ENCODE measurements around the gene TKT.
A peak's percentile ranks its signal among the peaks of the same experiment; 100 is the strongest.
"Not testable (repeated sequence)": the region's sequence is repeated elsewhere in the genome, so short reads cannot be mapped to it uniquely, and the experiment has no call there.

TKT gene

DNA sequence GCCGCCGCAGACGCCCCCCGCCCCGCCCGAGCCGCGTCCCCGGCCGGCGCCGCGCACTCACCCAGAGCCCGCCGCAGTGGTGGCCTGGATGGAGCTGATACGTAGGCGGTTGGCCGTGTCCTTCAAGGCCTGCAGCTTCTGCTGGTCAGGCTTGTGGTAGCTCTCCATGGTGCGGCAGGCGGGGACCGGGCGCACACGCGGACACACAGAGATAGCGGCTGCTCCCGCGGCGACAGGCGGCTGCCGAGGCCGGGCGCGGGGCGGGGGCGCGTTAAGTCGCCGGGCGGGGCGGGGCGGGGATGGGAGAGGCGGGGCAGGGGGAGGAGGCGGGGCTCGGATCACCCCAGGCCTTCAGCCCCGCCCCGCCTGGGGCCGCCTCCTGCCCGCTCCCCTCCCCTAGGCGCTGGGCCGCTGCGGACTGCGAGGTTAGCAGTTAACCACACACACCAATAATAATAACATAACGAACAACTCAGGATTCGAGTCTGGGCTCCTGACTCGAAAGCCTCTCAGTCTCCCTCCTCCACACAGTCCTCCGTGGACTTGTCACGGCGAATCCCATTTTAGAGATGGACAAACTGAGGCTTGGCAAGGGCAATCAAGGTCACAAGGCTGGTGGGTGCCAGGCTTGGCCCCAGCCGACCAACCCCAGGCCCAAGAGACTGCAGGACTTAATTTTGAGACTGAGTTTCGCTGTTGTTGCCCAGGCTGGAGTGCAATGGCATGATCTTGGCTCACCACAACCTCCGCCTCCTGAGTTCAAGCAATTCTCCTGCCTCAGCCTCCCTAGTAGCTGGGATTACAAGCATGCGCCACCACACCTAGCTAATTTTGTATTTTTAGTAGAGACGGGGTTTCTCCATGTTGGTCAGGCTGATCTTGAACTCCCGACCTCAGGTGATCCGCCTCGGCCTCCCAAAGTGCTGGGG lies at the start of gene TKT:
Gene TKT, minus strand, starts transcription at position 248 of the 929 bp plus-strand sequence. Its CDS starts 80 bp downstream, at position 168.
- peak; percentile 83 to 84 for DNase-seq

- no peak for DNase-seq
Observed at GRCh38 chr3:53303957-53304356, 48.1 kb upstream of the TKT start.

- no peak for DNase-seq
Observed at GRCh38 chr3:53303549-53303948, 47.7 kb upstream of the TKT start.

DNA sequence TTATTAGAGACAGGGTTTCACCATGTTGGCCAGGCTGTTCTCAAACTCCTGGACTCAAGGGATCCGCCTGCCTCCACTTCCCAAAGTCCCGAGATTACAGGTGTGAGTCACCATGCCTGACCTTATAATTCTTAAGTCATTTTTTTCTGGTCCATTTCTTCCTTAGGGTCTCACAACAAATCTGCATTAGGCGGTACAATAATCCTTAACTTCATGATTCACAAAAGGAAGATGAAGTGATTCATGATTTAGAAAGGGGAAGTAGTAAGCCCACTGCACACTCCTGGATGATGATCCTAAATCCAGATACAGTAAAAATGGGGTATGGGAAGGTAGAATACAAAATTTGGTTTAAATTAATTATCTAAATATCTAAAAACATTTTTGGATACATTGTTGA lies 45.0 kb upstream of the TKT start:
- DNase-seq, result no peak

GRCh38 chr3:53299611-53300023 lies 43.8 kb upstream of the TKT start:
- DNase-seq, result peak in 1 of 2 donors; percentile 61

DNA sequence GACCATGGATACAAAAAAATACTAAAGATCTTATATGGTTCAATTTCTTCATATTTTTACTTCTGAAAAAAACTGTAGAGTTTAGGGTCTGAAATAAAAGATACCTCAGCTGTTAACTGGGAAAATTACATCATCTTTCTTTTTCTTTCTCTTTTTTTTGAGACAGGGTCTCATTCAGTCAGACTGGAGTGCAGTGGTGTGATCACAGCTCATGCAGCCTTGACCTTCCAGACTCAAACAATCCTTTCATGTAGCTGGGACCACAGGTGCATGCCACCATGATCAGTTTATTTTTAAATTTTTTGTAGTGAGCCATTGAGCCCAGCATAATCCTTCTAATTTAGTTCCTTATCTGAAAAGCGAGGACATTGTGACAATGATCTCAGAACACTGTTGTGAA lies 39.6 kb upstream of the TKT start:
- DNase-seq, result no peak

GRCh38 chr3:53293867-53294266 lies 38.0 kb upstream of the TKT start:
- DNase-seq, result no peak

- DNase-seq, result no peak
Observed at GRCh38 chr3:53288214-53288613, 32.4 kb upstream of the TKT start.

DNA sequence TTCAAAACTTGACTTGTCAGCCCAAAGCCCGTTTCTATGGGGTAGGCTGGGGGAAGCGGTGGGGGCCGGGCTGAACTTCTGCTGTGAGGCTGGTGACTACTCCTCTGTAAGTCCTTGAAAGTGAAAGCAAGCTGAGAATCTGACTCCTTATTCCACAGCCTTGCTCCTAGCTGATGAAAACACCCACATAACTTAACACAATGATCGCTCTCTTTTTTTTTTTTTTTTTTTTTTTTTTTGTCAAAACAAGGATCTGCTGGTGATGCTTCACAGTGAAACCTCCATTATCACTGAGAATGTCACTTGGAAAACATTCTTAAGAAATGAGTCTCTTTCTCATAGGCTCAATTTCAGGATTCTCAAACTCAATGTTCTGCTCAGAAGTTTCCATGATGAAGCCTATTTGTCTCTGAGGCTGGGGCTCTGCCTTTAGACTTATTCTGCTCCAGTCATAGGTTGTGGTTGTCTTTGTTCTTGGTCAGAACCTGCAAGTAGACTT lies 31.4 kb upstream of the TKT start:
- DNase-seq, result no peak

DNA sequence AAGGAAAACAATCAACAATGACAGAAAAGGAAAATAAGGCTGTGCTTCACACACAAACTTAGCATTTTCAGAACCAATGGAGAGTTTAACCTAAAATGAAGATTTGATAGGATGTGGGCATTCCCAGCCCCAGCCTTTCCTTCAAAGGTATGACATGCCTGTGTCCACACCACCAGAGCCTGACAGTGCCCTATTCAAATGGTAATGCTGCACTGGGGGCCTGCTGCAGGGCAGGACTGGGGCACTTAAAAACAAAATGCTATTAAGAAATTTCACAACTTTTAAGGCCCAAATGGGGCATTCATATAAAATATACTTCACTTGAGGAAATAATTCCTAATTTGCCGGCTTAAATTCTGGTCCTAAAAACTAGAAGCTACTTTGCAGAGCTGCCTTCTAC lies 30.9 kb upstream of the TKT start:
- DNase-seq, result no peak

DNA sequence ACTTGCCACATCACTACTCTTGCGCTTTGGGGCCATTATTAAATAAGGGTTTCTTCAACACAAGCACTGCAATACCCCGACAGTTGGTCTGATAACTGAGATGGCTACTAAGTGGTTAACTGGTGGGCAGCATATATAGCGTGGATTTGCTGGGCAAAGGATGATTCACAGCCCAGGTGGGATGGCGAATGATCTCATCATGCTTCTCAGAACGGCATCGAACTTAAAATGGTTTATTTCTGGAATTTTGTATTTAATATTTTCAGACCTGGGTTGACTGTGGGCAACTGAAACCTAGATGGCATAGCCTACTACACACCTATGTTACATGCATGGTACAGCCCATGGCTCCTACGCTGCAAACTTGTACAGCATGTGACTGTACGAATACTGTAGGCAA lies 26.8 kb upstream of the TKT start:
- DNase-seq, result no peak

DNA sequence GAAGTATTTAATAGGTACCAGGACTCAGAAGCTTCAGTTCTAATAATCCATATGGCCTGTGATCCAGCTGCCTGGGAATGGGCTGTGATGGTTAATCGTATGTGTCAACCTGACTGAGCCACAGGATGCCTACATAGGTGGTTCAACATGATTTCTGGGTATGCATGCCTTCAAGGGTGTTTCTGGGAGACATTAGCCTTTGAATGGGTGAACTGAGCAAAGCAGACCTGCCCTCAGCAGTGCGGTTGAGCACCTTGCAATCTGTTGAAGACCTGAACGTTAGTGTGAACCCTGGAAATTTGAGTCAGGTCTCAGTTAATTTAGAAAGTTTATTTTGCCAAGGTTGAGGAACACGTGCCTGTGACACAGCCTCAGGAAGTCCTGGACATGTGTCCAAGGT lies 22.8 kb upstream of the TKT start:
- no peak for DNase-seq

GRCh38 chr3:53274938-53275605 lies 19.2 kb upstream of the TKT start:
- peak in 1 of 2 donors; percentile 9 for DNase-seq

DNA sequence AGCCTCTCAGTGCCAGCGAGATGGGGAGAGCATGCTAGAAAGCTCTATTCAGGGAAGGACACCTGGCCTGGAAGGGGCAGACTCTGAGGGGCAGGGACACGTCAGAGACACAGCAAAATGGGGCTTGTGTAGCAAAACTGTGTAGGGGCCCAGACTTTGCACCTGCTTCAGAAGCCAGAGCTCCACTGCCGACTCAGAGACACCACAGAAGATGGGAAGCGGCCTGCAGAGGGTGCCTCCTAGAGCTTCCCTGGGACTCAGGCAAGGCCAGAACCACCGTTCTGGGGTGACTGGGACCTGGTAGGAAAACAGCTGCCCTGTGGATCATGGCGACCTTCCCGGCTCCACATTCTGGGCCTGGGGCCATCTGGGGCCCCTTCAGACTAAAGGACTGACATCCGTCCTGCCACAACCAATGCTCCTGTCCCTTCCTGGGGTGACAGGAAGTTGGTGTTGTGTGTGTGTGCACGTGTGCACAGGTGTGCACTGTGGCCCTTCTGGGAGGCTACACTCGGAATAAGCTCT lies 17.4 kb upstream of the TKT start:
- no peak for DNase-seq

- DNase-seq, result peak; percentile 22 to 67
Observed at GRCh38 chr3:53269888-53270880, 14.4 kb upstream of the TKT start.

DNA sequence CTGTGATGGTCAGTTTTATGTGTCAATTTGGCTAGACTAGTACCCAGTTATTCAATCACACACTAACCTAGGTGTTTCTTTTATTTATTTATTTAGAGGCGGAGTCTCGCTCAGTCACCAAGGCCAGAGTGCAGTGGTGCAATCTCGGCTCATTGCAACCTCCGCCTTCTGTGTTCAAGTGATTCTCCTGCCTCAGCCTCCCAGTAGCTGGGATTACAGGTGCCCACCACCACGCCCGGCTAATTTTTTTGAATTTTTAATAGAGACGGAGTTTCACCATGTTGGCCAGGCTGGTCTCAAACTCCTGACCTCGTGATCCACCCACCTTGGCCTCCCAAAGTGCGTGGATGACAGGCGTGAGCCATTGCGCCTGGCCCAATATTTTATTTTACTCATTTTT lies 13.4 kb upstream of the TKT start:
- not testable (repeated sequence) for DNase-seq

- DNase-seq, result no peak
Observed at GRCh38 chr3:53267766-53268165, 11.9 kb upstream of the TKT start.

DNA sequence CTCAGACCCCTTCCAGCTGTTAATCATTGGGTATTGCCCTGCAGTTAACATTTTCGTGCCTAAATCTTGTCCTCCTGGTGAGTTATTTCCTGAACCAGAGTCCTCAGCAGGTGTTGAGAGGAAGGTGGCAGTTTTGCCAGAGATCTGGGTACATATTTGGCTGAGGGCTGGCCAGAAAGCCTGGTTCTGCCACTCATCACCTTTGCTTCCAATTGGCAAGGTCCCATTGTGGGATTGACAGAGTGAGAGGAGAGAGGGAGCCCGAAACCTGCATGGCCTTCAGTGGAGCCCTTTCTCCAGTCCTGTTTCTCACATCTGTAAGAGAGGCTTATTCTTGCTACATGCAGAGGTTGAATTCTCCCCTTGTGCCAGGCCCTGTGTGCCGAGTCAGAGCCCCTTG lies 8.9 kb upstream of the TKT start:
- no peak for DNase-seq

DNA sequence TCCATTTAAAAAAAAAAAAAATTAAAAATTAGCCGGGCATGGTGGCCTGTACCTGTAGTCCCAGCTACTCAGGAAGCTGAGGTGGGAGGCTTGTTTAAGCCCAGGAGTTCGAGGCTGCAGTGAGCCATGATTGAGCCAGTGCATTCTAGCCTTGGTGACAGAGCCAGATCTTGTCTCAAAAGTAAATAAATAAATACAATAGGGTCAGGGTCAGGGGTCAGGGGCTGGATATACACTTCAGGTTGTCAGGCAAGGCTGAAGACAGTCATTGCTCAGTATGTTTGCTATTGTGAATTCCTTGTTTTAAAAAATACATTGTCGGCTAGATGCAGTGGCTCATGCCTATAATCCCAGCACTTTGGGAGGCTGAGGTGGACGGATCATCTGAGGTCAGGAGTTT lies 8.1 kb upstream of the TKT start:
- no peak for DNase-seq

GRCh38 chr3:53261712-53262111 lies 5.9 kb upstream of the TKT start:
- DNase-seq, result no peak

GRCh38 chr3:53260286-53260785 lies 4.5 kb upstream of the TKT start:
- DNase-seq, result no peak

All from CD4-positive, alpha-beta T cell treated with Interleukin-4 for 1 hour (primary cell).